HuH-7.5 (cell line): Measurements from ENCODE around the gene MTHFD1L.
"Not testable (repeated sequence)": the region's sequence is repeated elsewhere in the genome, so short reads cannot be mapped to it uniquely, and the experiment has no call there.

Experiments used
- DNase-seq: peaks from one replicate; pipeline ENCODE4 v3.0.0; 2011; ENCODE audit warnings: low spot score

The MTHFD1L gene

GRCh38 chr6:151125651-151126416 is 260.3 kb downstream of the MTHFD1L start:
- DNase-seq: not testable (repeated sequence)

GRCh38 chr6:151126417-151126724 is 260.9 kb downstream of the MTHFD1L start:
- DNase-seq: not testable (repeated sequence)

- not testable (repeated sequence) for DNase-seq
Measured at GRCh38 chr6:151127133-151127798, 261.8 kb downstream of the MTHFD1L start.

GRCh38 chr6:151128763-151129370 is 263.4 kb downstream of the MTHFD1L start:
- no peak for DNase-seq

- no peak for DNase-seq
Measured at GRCh38 chr6:151130329-151130728, 264.8 kb downstream of the MTHFD1L start.

GRCh38 chr6:151131324-151132007 is 266.0 kb downstream of the MTHFD1L start:
- DNase-seq: no peak

GRCh38 chr6:151136141-151136755 is 270.7 kb downstream of the MTHFD1L start:
- DNase-seq: no peak

GRCh38 chr6:151137542-151137941 is 272.0 kb downstream of the MTHFD1L start:
- no peak for DNase-seq

- no peak for DNase-seq
Measured at GRCh38 chr6:151139524-151139923, 274.0 kb downstream of the MTHFD1L start.

- DNase-seq: no peak
Measured at GRCh38 chr6:151140767-151141166, 275.3 kb downstream of the MTHFD1L start.

- DNase-seq: no peak
Measured at GRCh38 chr6:151141685-151142084, 276.2 kb downstream of the MTHFD1L start.

GRCh38 chr6:151142676-151143075 is 277.2 kb downstream of the MTHFD1L start:
- DNase-seq: no peak

- DNase-seq: no peak
Measured at GRCh38 chr6:151143337-151143736, 277.8 kb downstream of the MTHFD1L start.

- DNase-seq: no peak
Measured at GRCh38 chr6:151143806-151144205, 278.3 kb downstream of the MTHFD1L start.

GRCh38 chr6:151147118-151147832 is 281.8 kb downstream of the MTHFD1L start:
- no peak for DNase-seq

GRCh38 chr6:151148111-151148510 is 282.6 kb downstream of the MTHFD1L start:
- DNase-seq: no peak

- DNase-seq: no peak
Measured at GRCh38 chr6:151149793-151150192, 284.3 kb downstream of the MTHFD1L start.
